Naive B cell (primary cell): ENCODE results near the gene ZIC2. TPM values are rescaled to one million over a fixed set of nuclear protein-coding genes. Genes with fewer than 3 reads are reported as not detected.
A peak's percentile ranks its signal among the peaks of the same experiment; 100 is the strongest.

ENCODE experiments used
- ATAC-seq, 2 donors: fragments of 150-1000 bp; cut with Tn5 transposase; 2 replicates each; pipeline ENCODE4 v1.10.0; 2021; ENCODE audit warnings: low read depth in 2 of 2, mild to moderate bottlenecking in 2 of 2, moderate library complexity in 2 of 2
- DNase-seq: peaks from one replicate; pipeline ENCODE4 v3.0.0; 2022
- H3K27ac Mint-ChIP-seq, 6 donors: one replicate each; pipeline ENCODE4 v1.8.0; 2020 to 2022; ENCODE audit warnings: mild to moderate bottlenecking in 6 of 6, mixed read lengths in 6 of 6, moderate library complexity in 5 of 6, inconsistent platforms in 2 of 6
- H3K27me3 Mint-ChIP-seq, 3 donors: one replicate each; pipeline ENCODE4 v1.8.0; 2021 to 2022; ENCODE audit warnings: mixed read lengths in 3 of 3, mild to moderate bottlenecking in 1 of 3
- H3K36me3 Mint-ChIP-seq, 2 donors: one replicate each; pipeline ENCODE4 v1.8.0; 2020 to 2022; ENCODE audit warnings: mixed read lengths in 2 of 2, inconsistent platforms in 1 of 2, mild to moderate bottlenecking in 1 of 2
- H3K4me1 Mint-ChIP-seq, 3 donors: one replicate each; pipeline ENCODE4 v1.8.0; 2020 to 2022; ENCODE audit warnings: mixed read lengths in 3 of 3, inconsistent platforms in 1 of 3, mild to moderate bottlenecking in 1 of 3, moderate library complexity in 1 of 3
- H3K4me3 Mint-ChIP-seq, 8 donors: one replicate each; pipeline ENCODE4 v1.8.0; 2020 to 2022; ENCODE audit warnings: mild to moderate bottlenecking in 8 of 8, mixed read lengths in 8 of 8, moderate library complexity in 8 of 8, inconsistent platforms in 2 of 8
- H3K9me3 Mint-ChIP-seq, 7 donors: one replicate each; pipeline ENCODE4 v1.8.0; 2020 to 2022; ENCODE audit warnings: mixed read lengths in 7 of 7, mild to moderate bottlenecking in 5 of 7, inconsistent platforms in 2 of 7, moderate library complexity in 1 of 7
- polyA plus RNA-seq, 6 donors: library from polyadenylated mRNA; unstranded; fragments of 300-500 nt; fragmentation: Illumina TruSeq; gene quantifications; one replicate each; pipeline ENCODE4 v1.2.3, GENCODE V29; 2021; ENCODE audit warnings: low read depth in 6 of 6

ZIC2 gene
- polyA plus RNA-seq, 6 donors from 2014 or later = not detected

DNA sequence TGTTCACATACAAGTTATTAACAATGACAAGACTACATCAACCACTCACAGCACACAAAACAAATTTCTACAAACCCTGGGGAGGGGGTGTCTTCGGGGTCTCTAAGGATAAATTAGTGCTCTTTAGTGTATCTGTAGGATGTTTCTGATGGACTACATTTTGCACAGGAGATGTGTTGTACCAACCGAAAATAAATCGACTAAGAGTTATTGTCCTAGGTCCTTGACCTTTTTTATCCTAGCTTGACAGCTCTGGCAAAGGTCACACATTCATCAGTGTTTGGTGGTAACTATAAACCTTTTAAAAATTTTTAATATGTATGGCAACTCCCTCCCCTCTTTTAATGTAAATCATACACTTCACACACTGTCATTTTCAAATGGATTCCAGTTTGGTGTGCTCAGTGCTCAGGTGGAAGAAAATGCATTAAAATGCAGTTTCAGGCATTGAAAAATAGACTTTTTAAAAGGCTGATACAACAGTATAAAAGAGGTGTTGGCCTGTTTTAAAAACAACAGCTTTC, 17.7 kb upstream of the ZIC2 start:
- no peak for DNase-seq
- Mint-ChIP-seq H3K36me3 (peaks cover 9 to 10% of the 10 kb centered on the region in 2 donors), H3K27ac (no peak overlapping the region), H3K27me3 (peaks cover 75 to 82% (median 75%) of the 10 kb centered on the region in 3 donors), H3K4me1 (peaks cover 6 to 18% (median 11%) of the 10 kb centered on the region in 3 donors), H3K9me3 (peaks cover 4 to 12% (median 5%) of the 10 kb centered on the region in 7 donors), H3K4me3 (no peak overlapping the region)
- no peak for ATAC-seq

GRCh38 chr13:99965329-99966000, 16.1 kb upstream of the ZIC2 start:
- peaks cover 73 to 83% (median 73%) of the 10 kb centered on the region in 3 donors for H3K27me3 Mint-ChIP-seq
- H3K36me3 Mint-ChIP-seq = peaks cover 6 to 22% of the 10 kb centered on the region in 2 donors
- no peak overlapping the region for H3K27ac Mint-ChIP-seq
- H3K4me3 Mint-ChIP-seq = no peak overlapping the region
- peaks cover 19 to 22% (median 19%) of the 10 kb centered on the region in 3 donors for H3K4me1 Mint-ChIP-seq
- peaks cover 5 to 14% (median 8%) of the 10 kb centered on the region in 7 donors for H3K9me3 Mint-ChIP-seq
- no peak for DNase-seq
- no peak for ATAC-seq

DNA sequence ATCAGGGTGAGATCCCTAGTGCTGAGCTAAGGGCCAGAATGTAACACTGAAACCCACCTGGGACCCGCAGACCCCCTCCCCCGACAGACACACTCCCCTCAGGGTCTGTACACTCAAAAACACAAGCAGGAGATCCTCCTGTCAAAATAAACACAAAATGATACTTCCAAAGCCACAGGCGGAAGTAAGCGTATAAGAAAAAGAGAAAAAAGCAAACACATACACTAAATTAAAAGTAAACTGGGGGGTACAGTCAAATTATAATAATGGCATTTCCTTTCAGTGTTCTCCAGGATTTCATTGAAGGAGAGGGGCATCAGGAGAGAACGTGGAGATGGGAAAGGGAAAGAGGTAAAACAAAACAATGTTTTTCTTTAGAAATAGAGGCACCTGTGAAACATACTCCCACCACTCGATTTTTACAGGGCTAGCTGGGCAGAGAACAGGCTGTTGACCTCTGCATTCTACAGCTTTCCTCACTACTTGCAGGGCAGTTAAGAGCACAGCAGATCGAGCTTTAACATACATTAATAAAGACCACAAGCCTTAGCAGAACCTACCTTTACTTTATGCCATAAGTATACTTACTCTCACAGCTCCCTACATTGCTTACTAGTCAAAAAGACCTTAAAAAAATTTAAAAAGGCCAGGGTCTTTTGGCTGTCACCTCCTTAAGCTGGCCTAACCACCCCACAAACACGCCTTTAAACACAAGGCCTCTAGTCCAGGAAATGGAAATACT, 15.3 kb upstream of the ZIC2 start:
- no peak for ATAC-seq
- peak overlapping the region in 1 of 6 donors; percentile 8 for H3K27ac Mint-ChIP-seq
- peaks cover 14 to 18% (median 18%) of the 10 kb centered on the region in 3 donors for H3K4me1 Mint-ChIP-seq
- H3K27me3 Mint-ChIP-seq = peaks cover 65 to 76% (median 66%) of the 10 kb centered on the region in 3 donors
- H3K36me3 Mint-ChIP-seq = peaks cover 6 to 22% of the 10 kb centered on the region in 2 donors
- peaks cover 5 to 14% (median 8%) of the 10 kb centered on the region in 7 donors for H3K9me3 Mint-ChIP-seq
- no peak for DNase-seq
- peak overlapping the region in 2 of 8 donors; percentile 8 to 16 for H3K4me3 Mint-ChIP-seq

DNA sequence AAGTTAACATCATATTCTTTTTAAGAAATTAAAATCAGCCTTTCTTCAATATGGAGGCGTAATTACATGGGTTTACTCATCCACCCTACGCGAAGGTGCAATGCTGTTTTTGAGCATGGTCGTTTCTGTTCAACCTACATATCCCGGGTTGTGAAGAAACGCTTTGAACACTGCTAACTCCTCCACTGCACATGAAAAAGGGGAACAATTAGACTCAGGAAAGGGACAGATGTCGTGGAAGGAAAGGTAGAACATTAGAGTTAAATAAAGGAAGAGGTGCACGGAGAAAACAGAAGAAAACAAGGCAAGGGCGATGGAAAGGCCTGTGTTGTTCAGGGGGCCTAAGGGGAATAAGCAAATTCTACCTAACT, 14.1 kb upstream of the ZIC2 start:
- peak overlapping the region; percentile 34 to 82 (median 70) for H3K4me3 Mint-ChIP-seq
- DNase-seq = no peak
- ATAC-seq = no peak
- peaks cover 60 to 70% (median 61%) of the 10 kb centered on the region in 3 donors for H3K27me3 Mint-ChIP-seq
- H3K27ac Mint-ChIP-seq = peak overlapping the region in 5 of 6 donors; percentile 23 to 84 (median 74)
- H3K36me3 Mint-ChIP-seq = peaks cover 6 to 29% of the 10 kb centered on the region in 2 donors
- H3K4me1 Mint-ChIP-seq = peaks cover 18 to 21% (median 19%) of the 10 kb centered on the region in 3 donors
- H3K9me3 Mint-ChIP-seq = peaks cover 9 to 20% (median 12%) of the 10 kb centered on the region in 7 donors

- Mint-ChIP-seq H3K9me3 (peaks cover 9 to 21% (median 16%) of the 10 kb centered on the region in 7 donors), H3K36me3 (peaks cover 6 to 29% of the 10 kb centered on the region in 2 donors), H3K27me3 (peaks cover 60 to 72% (median 63%) of the 10 kb centered on the region in 3 donors), H3K27ac (peak overlapping the region in 4 of 6 donors; percentile 23 to 84 (median 69)), H3K4me3 (peak overlapping the region; percentile 34 to 82 (median 70)), H3K4me1 (peaks cover 18 to 21% (median 19%) of the 10 kb centered on the region in 3 donors)
- ATAC-seq = no peak
- no peak for DNase-seq
Measured at GRCh38 chr13:99967869-99968520, 13.6 kb upstream of the ZIC2 start.

GRCh38 chr13:99968521-99969452, 12.8 kb upstream of the ZIC2 start:
- Mint-ChIP-seq H3K4me1 (peaks cover 18 to 21% (median 19%) of the 10 kb centered on the region in 3 donors), H3K27me3 (peaks cover 67 to 77% (median 70%) of the 10 kb centered on the region in 3 donors), H3K9me3 (peaks cover 9 to 29% (median 23%) of the 10 kb centered on the region in 7 donors), H3K4me3 (peak overlapping the region; percentile 81 to 92 (median 87)), H3K36me3 (peaks cover 6 to 29% of the 10 kb centered on the region in 2 donors), H3K27ac (peak overlapping the region in 5 of 6 donors; percentile 73 to 98 (median 89))
- DNase-seq (no peak), ATAC-seq (peak; percentile 27 to 30)

GRCh38 chr13:99969453-99969918, 12.1 kb upstream of the ZIC2 start:
- H3K9me3 Mint-ChIP-seq = peaks cover 9 to 36% (median 29%) of the 10 kb centered on the region in 7 donors
- H3K36me3 Mint-ChIP-seq = peaks cover 12 to 29% of the 10 kb centered on the region in 2 donors
- ATAC-seq = no peak
- no peak for DNase-seq
- H3K4me1 Mint-ChIP-seq = peaks cover 18 to 21% (median 19%) of the 10 kb centered on the region in 3 donors
- peaks cover 69 to 77% (median 72%) of the 10 kb centered on the region in 3 donors for H3K27me3 Mint-ChIP-seq
- H3K4me3 Mint-ChIP-seq = peak overlapping the region; percentile 84 to 93 (median 87)
- peak overlapping the region; percentile 54 to 98 (median 87) for H3K27ac Mint-ChIP-seq

DNA sequence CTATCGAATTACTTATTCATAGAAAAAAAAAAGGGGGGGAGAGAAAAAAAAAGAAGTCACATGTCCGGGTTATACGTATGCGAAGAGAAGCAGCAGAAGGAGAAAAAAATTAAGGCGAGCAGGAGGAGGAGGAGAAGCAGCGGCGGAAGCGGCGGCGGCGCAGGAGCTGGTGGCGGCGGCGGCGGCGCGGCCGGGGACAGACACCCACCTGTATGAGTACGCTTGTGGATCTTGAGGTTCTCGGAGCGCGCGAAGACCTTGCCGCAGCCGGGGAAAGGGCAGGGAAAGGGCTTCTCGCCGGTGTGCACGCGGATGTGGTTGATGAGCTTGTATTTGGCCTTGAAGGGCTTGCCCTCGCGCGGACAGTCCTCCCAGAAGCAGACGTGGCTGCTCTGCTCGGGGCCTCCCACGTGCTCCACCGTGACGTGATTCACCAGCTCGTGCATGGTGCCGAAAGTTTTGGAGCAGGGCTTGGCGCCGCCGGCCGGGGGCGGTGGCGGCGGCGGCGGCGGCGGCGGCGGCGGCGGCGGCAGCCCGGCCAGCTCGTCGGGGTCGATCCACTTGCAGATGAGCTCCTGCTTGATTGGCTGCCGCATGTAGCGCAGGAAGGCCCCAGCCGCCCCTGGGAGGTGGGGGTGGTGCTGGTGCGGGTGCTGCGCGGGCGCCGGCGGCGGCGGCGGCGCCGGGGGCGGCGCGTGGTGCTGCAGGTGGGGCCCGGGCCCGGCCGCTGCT, 11.5 kb upstream of the ZIC2 start:
- no peak for DNase-seq
- peaks cover 9 to 41% (median 32%) of the 10 kb centered on the region in 7 donors for H3K9me3 Mint-ChIP-seq
- ATAC-seq = peak; percentile 41 to 52
- H3K27me3 Mint-ChIP-seq = peaks cover 66 to 79% (median 78%) of the 10 kb centered on the region in 3 donors
- H3K4me3 Mint-ChIP-seq = peak overlapping the region; percentile 80 to 93 (median 86)
- H3K36me3 Mint-ChIP-seq = peaks cover 13 to 29% of the 10 kb centered on the region in 2 donors
- H3K4me1 Mint-ChIP-seq = peaks cover 18 to 21% (median 19%) of the 10 kb centered on the region in 3 donors
- H3K27ac Mint-ChIP-seq = peak overlapping the region in 5 of 6 donors; percentile 54 to 98 (median 85)

DNA sequence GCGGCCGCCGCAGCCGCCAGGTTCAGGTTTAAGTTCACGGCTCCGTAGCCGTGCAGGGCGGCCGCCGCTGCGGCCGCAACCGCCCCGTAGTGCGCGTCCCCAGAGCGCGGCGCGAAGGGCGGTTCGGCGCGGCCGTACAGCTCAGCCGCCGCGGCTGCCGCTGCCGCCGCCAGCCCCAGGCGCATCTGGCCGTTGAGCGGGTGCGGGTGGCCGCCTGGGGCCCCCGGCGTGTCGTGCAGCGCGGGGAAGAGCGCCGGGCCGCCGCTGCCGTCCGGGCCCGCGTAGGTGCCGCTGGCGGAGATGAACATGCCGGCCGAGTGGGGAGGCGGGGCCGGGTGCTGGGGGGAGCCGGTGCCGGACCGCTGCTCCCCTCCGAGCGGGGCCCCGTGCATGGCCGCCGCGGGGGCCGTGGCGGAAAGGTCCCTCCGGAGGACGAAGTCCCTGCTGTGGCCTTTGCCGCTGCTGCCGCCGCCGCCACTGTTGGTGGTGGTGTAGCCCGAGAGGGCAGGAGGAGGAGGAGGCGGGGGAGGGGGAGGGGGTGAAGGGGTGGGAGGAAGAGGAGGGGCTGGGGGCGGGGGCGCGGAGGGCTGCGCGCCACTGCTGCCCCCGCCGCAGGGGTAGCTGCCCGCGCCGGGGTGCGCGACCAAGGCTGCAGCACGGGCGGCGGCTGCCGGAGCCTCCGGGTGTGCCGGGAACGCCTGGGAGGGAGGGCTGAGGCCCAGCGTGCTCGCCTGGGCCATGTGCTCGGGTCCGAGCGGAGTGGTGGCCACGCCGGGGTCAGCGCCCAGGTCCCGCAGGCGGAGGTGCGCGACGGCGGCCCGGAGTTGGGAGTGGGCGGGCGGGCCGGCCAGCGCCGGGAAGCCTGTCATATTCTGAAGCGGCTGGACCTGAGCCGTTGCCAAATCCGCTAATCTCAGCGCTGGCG, 10.7 kb upstream of the ZIC2 start:
- no peak for DNase-seq
- ATAC-seq = peak; percentile 12 to 27

DNA sequence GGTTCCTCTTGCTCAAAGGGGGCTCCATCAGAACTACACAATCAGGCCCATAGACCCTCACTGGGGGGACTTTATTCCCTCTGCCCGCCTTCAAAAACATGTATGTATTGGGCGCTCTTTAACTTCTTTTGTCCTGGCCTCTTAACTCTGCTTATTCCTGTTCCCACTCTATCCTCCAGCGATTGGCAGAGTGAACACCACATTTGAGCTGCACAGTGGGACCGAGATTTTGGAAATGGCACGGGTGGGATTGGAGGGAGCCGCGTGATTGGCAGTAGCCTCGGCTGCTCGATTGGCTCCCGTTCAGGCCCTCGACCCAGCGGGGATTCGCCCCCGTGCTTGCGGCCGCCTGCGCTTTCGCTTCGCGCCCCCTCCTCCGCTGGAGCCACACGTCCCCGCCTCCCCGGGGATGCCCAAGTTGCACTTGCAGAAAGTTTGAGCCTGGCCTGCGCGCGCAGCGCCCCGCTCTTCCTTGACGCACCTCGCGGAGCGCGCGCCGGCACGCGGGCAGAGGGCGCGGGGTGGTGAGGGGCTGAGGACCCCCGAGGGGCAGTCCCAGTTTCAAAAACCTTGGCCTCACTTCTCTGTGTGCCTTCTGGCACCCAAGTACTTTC, 9.9 kb upstream of the ZIC2 start, which contains the start of gene ZIC5:
ZIC5 (minus strand) TSS at position 192 of the 614 bp plus-strand sequence; CDS start at position 28, 164 bp downstream.
- no peak for DNase-seq
- Mint-ChIP-seq H3K4me1 (peaks cover 18 to 21% (median 19%) of the 10 kb centered on the region in 3 donors), H3K9me3 (peaks cover 9 to 52% (median 42%) of the 10 kb centered on the region in 7 donors), H3K4me3 (peak within 1 kb of the TSS; percentile 44 to 82 (median 72)), H3K36me3 (peaks cover 22 to 29% of the 10 kb centered on the region in 2 donors), H3K27ac (peak within 1 kb of the TSS in 5 of 6 donors; percentile 65 to 95 (median 91)), H3K27me3 (peaks cover 60 to 78% (median 75%) of the 10 kb centered on the region in 3 donors)
- ATAC-seq = no peak

More for the DNA sequence above, 10.7 kb upstream of the ZIC2 start:
- H3K4me1 Mint-ChIP-seq = peaks cover 18 to 21% (median 19%) of the 10 kb centered on the region in 3 donors
- peak overlapping the region in 6 of 8 donors; percentile 35 to 82 (median 64) for H3K4me3 Mint-ChIP-seq
- peaks cover 14 to 29% of the 10 kb centered on the region in 2 donors for H3K36me3 Mint-ChIP-seq
- peaks cover 9 to 44% (median 36%) of the 10 kb centered on the region in 7 donors for H3K9me3 Mint-ChIP-seq
- peaks cover 60 to 78% (median 75%) of the 10 kb centered on the region in 3 donors for H3K27me3 Mint-ChIP-seq
- H3K27ac Mint-ChIP-seq = peak overlapping the region in 2 of 6 donors; percentile 62 to 77
